Measurements from ENCODE around the gene SND1. TPM values are rescaled to one million over a fixed set of nuclear protein-coding genes. Genes with fewer than 3 reads are reported as not detected.
A peak's percentile ranks its signal among the peaks of the same experiment; 100 is the strongest.

SND1 gene
- total and polyA plus RNA-seq, 2 donors (not counting 1 experiment from before 2014, with no cell fraction given), result 137 to 174 TPM

- DNase-seq (ENCODE audit: low read depth in 2 of 2), result peak in 1 of 2 donors; percentile 31
- H4K20me1 ChIP-seq (ENCODE audit: control insufficient read depth, extremely low read depth, insufficient read depth, low read length), result no peaks in the 10 kb centered on the region
- TF ChIP-seq CTCF (conservative IDR thresholded peaks at IDR 0.05 in 1 of 2, IDR thresholded peaks at IDR 0.05 in 1 of 2; ENCODE audit: low read depth in 1 of 2, low read length in 2 of 2) (no peak), EZH2 (IDR thresholded peaks at IDR 0.05; ENCODE audit: low read length, missing control alignments) (no peak)
- H3K9me3 ChIP-seq (ENCODE audit: control insufficient read depth, insufficient read depth, low read depth, low read length), result no peaks in the 10 kb centered on the region
- H3K4me2 ChIP-seq (ENCODE audit: extremely low read depth, insufficient read depth, low read length), result no peak overlapping the region
- peaks cover 3% of the 10 kb centered on the region for H3K4me1 ChIP-seq (ENCODE audit: control insufficient read depth, extremely low read depth, insufficient read depth, low read length)
- no peak overlapping the region for H3K4me3 ChIP-seq (replicated peaks in 1 of 4; ENCODE audit: control extremely low read depth in 1 of 4, insufficient read depth in 1 of 4, low read depth in 3 of 4, low read length in 4 of 4)
- no peak overlapping the region for H3K9ac ChIP-seq (ENCODE audit: insufficient read depth, low read length)
- H2AFZ ChIP-seq (ENCODE audit: low read length), result no peak overlapping the region
- H3K79me2 ChIP-seq (ENCODE audit: control insufficient read depth, insufficient read depth, low read length), result no peaks in the 10 kb centered on the region
- no peaks in the 10 kb centered on the region for H3K27me3 ChIP-seq (ENCODE audit: control insufficient read depth, insufficient read depth, low read length)
- H3K36me3 ChIP-seq (ENCODE audit: control insufficient read depth, insufficient read depth, low read length), result no peaks in the 10 kb centered on the region
- H3K27ac ChIP-seq (ENCODE audit: insufficient read depth, low read length), result no peak overlapping the region
Observed at GRCh38 chr7:127949769-127950222, 297.8 kb downstream of the SND1 start.

- no peak for DNase-seq (ENCODE audit: low read depth in 2 of 2)
- no peak overlapping the region for H3K4me3 ChIP-seq (replicated peaks in 1 of 4; ENCODE audit: control extremely low read depth in 1 of 4, insufficient read depth in 1 of 4, low read depth in 3 of 4, low read length in 4 of 4)
- H3K4me1 ChIP-seq (ENCODE audit: control insufficient read depth, extremely low read depth, insufficient read depth, low read length), result peaks cover 3% of the 10 kb centered on the region
- TF ChIP-seq EZH2 (IDR thresholded peaks at IDR 0.05; ENCODE audit: low read length, missing control alignments), result no peak
- TF ChIP-seq CTCF (conservative IDR thresholded peaks at IDR 0.05 in 1 of 2, IDR thresholded peaks at IDR 0.05 in 1 of 2; ENCODE audit: low read depth in 1 of 2, low read length in 2 of 2), result no peak
- no peak overlapping the region for H2AFZ ChIP-seq (ENCODE audit: low read length)
- no peak overlapping the region for H3K4me2 ChIP-seq (ENCODE audit: extremely low read depth, insufficient read depth, low read length)
- no peaks in the 10 kb centered on the region for H4K20me1 ChIP-seq (ENCODE audit: control insufficient read depth, extremely low read depth, insufficient read depth, low read length)
- no peaks in the 10 kb centered on the region for H3K79me2 ChIP-seq (ENCODE audit: control insufficient read depth, insufficient read depth, low read length)
- H3K9me3 ChIP-seq (ENCODE audit: control insufficient read depth, insufficient read depth, low read depth, low read length), result no peaks in the 10 kb centered on the region
- H3K36me3 ChIP-seq (ENCODE audit: control insufficient read depth, insufficient read depth, low read length), result no peaks in the 10 kb centered on the region
- H3K27ac ChIP-seq (ENCODE audit: insufficient read depth, low read length), result no peak overlapping the region
- H3K27me3 ChIP-seq (ENCODE audit: control insufficient read depth, insufficient read depth, low read length), result no peaks in the 10 kb centered on the region
- no peak overlapping the region for H3K9ac ChIP-seq (ENCODE audit: insufficient read depth, low read length)
Observed at GRCh38 chr7:127950233-127950935, 298.4 kb downstream of the SND1 start.

GRCh38 chr7:127953423-127954356 lies 301.7 kb downstream of the SND1 start:
- Histone ChIP-seq H3K4me1 (ENCODE audit: control insufficient read depth, extremely low read depth, insufficient read depth, low read length) (no peaks in the 10 kb centered on the region), H3K4me2 (ENCODE audit: extremely low read depth, insufficient read depth, low read length) (no peak overlapping the region), H3K27me3 (ENCODE audit: control insufficient read depth, insufficient read depth, low read length) (no peaks in the 10 kb centered on the region), H2AFZ (ENCODE audit: low read length) (no peak overlapping the region), H3K4me3 (replicated peaks in 1 of 4; ENCODE audit: control extremely low read depth in 1 of 4, insufficient read depth in 1 of 4, low read depth in 3 of 4, low read length in 4 of 4) (no peak overlapping the region), H3K36me3 (ENCODE audit: control insufficient read depth, insufficient read depth, low read length) (no peaks in the 10 kb centered on the region), H3K79me2 (ENCODE audit: control insufficient read depth, insufficient read depth, low read length) (no peaks in the 10 kb centered on the region), H3K9ac (ENCODE audit: insufficient read depth, low read length) (no peak overlapping the region), H4K20me1 (ENCODE audit: control insufficient read depth, extremely low read depth, insufficient read depth, low read length) (no peaks in the 10 kb centered on the region), H3K27ac (ENCODE audit: insufficient read depth, low read length) (no peak overlapping the region), H3K9me3 (ENCODE audit: control insufficient read depth, insufficient read depth, low read depth, low read length) (no peaks in the 10 kb centered on the region)
- DNase-seq (ENCODE audit: low read depth in 2 of 2), result peak in 1 of 2 donors; percentile 22
- TF ChIP-seq EZH2 (IDR thresholded peaks at IDR 0.05; ENCODE audit: low read length, missing control alignments) (no peak), CTCF (conservative IDR thresholded peaks at IDR 0.05 in 1 of 2, IDR thresholded peaks at IDR 0.05 in 1 of 2; ENCODE audit: low read depth in 1 of 2, low read length in 2 of 2) (no peak)
